Stimulated activated naive CD8-positive, alpha-beta T cell treated with anti-CD3 and anti-CD28 coated beads, Interleukin-15, Interleukin-2, amounts not matched to agents 100 ng/mL and 50 ng/mL, for 24 hours (primary cell): ENCODE measurements around the gene TNFAIP1.

Source experiments
- H3K27ac Mint-ChIP-seq: one replicate; pipeline ENCODE4 v1.8.0; 2021; ENCODE audit warnings: mild to moderate bottlenecking, mixed read lengths
- H3K27me3 Mint-ChIP-seq: one replicate; pipeline ENCODE4 v1.8.0; 2021; ENCODE audit warnings: mixed read lengths
- H3K36me3 Mint-ChIP-seq: one replicate; pipeline ENCODE4 v1.8.0; 2021; ENCODE audit warnings: low read depth, mixed read lengths
- H3K4me1 Mint-ChIP-seq: one replicate; pipeline ENCODE4 v1.8.0; 2021; ENCODE audit warnings: low read depth, mixed read lengths
- H3K4me3 Mint-ChIP-seq: one replicate; pipeline ENCODE4 v1.8.0; 2021; ENCODE audit warnings: mild to moderate bottlenecking, mixed read lengths
- H3K9me3 Mint-ChIP-seq: one replicate; pipeline ENCODE4 v1.8.0; 2021; ENCODE audit warnings: mixed read lengths

TNFAIP1 gene

DNA sequence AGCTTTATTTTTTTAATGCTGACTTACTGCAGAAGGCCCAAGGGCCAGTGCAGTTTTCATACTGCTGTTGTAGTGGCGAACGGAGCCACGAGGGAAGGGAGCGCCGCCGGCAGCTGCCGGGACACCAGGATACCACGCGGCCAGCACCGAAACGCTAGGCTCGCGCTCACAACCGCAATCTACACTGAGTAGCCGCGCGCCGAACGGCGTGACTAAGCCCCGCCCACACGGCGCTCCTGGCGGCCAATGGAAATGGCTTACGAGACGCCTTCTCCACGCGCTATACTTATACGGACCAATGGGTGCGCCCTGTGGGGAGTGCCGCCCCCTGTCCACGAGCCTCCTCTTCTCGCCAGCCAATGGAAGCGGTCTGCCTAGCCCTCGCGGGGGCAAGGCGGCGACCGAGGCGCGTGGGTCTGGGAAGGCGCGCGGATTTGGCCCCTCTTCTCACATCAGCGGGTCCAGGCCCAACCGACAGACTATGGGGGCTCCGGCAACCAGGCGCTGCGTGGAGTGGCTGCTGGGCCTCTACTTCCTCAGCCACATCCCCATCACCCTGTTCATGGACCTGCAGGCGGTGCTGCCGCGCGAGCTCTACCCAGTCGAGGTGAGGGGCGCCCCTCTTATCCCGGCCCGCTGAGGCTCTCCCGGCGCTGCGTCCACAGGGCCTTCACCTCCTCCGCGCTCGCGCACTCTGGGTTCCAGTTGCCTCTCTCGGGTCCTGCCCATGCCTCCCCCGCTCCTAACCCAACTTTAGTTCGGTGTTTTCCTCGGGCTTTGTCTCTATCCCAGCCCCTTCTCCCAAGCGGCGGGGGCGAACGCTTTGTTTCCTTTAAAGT is 16.6 kb upstream of the TNFAIP1 start, which contains the start of gene TMEM97:
TSS of gene TMEM97 (plus strand) at position 442 of the 839 bp plus-strand sequence. CDS start at position 482, 40 bp downstream.
- Mint-ChIP-seq H3K27me3 (no peaks in the 10 kb centered on the region), H3K4me3 (peak within 1 kb of the TSS; percentile 89), H3K9me3 (no peaks in the 10 kb centered on the region), H3K4me1 (peaks cover 31% of the 10 kb centered on the region), H3K36me3 (peaks cover 28% of the 10 kb centered on the region), H3K27ac (peak within 1 kb of the TSS; percentile 86)

- Mint-ChIP-seq H3K27me3 (no peaks in the 10 kb centered on the region), H3K4me1 (peaks cover 31% of the 10 kb centered on the region), H3K36me3 (peaks cover 28% of the 10 kb centered on the region), H3K4me3 (peak overlapping the region; percentile 89), H3K9me3 (no peaks in the 10 kb centered on the region), H3K27ac (peak overlapping the region; percentile 84)
These were observed 16.0 kb upstream of the TNFAIP1 start for GRCh38 chr17:28319598-28319935.

DNA sequence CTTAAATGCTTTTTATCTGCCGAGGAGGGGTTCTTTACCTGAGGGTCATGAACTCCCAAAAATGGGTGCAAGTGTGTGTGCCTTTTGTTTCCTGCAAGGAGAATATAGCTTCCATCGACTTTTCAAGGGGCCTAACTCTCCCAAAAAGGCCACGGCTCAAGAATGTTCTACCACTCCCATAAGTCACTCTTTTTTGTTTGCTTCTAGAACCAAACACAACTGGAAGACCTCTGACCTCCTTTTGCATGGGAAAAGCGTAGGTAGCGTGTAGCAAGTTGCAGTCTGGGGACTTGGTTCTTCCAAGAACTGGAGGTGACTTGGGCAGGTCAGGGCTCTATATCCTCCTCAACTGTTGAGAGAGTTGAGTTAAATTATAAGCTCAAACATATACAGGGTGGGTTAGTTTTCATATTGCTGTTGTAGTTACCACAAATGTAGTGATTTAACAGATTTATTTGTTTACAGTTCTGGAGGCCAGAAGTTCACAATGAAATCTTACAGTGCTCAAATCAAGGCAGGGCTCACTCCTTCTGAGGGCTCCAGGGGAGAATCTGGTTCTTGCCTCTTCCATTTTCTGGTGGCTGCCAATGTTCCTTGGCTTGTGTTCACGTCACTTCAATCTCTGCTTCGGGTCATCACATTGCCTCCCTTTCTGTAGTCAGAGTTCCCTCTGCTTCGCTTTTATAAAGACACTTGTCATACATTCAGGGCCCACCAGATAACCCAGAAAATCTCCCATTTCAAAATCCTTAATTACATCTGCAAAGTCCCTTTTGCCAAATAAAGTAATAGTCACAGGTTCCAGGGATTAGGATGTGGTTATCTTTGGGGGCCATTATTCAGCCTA is 15.1 kb upstream of the TNFAIP1 start:
- H3K27ac Mint-ChIP-seq: peak overlapping the region; percentile 77
- H3K9me3 Mint-ChIP-seq: no peaks in the 10 kb centered on the region
- no peaks in the 10 kb centered on the region for H3K27me3 Mint-ChIP-seq
- peaks cover 31% of the 10 kb centered on the region for H3K4me1 Mint-ChIP-seq
- H3K4me3 Mint-ChIP-seq: peak overlapping the region; percentile 89
- H3K36me3 Mint-ChIP-seq: peaks cover 29% of the 10 kb centered on the region

DNA sequence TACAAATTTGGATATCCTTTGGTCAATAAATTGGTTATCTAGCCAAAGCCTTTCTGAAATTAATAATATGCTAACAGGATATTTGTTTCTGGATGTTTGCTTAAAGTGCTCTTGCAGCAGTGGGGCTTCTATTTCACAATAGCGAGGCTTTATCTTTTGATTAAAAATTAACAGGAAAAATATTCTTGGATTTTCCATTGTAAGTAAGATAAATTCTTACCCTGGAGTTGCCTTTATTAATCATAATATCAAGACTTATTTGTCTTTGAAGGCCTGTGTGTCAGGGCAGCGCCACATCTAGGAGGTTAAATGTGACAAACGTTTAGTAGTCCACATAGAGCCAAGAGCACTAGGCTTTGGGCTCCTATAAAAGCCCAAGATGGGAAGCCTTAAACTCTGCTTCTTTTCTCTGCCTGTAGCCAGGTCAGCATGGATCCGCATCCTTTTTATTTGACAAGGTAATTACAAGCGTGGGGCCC is 11.3 kb upstream of the TNFAIP1 start:
- Mint-ChIP-seq H3K27me3 (no peaks in the 10 kb centered on the region), H3K36me3 (peaks cover 65% of the 10 kb centered on the region), H3K27ac (no peak overlapping the region), H3K9me3 (no peaks in the 10 kb centered on the region), H3K4me1 (peaks cover 40% of the 10 kb centered on the region), H3K4me3 (no peak overlapping the region)

GRCh38 chr17:28324781-28325180 is 10.8 kb upstream of the TNFAIP1 start:
- Mint-ChIP-seq H3K4me3 (no peak overlapping the region), H3K27me3 (no peaks in the 10 kb centered on the region), H3K27ac (no peak overlapping the region), H3K9me3 (no peaks in the 10 kb centered on the region), H3K36me3 (peaks cover 65% of the 10 kb centered on the region), H3K4me1 (peaks cover 40% of the 10 kb centered on the region)

- H3K27me3 Mint-ChIP-seq: no peaks in the 10 kb centered on the region
- no peak overlapping the region for H3K4me3 Mint-ChIP-seq
- no peak overlapping the region for H3K27ac Mint-ChIP-seq
- H3K36me3 Mint-ChIP-seq: peaks cover 61% of the 10 kb centered on the region
- H3K4me1 Mint-ChIP-seq: peaks cover 36% of the 10 kb centered on the region
- no peaks in the 10 kb centered on the region for H3K9me3 Mint-ChIP-seq
These were observed 10.3 kb upstream of the TNFAIP1 start for GRCh38 chr17:28325211-28325610.

GRCh38 chr17:28326114-28326513 is 9.4 kb upstream of the TNFAIP1 start:
- Mint-ChIP-seq H3K27ac (no peak overlapping the region), H3K4me1 (peaks cover 27% of the 10 kb centered on the region), H3K27me3 (no peaks in the 10 kb centered on the region), H3K36me3 (peaks cover 53% of the 10 kb centered on the region), H3K9me3 (no peaks in the 10 kb centered on the region), H3K4me3 (no peak overlapping the region)

DNA sequence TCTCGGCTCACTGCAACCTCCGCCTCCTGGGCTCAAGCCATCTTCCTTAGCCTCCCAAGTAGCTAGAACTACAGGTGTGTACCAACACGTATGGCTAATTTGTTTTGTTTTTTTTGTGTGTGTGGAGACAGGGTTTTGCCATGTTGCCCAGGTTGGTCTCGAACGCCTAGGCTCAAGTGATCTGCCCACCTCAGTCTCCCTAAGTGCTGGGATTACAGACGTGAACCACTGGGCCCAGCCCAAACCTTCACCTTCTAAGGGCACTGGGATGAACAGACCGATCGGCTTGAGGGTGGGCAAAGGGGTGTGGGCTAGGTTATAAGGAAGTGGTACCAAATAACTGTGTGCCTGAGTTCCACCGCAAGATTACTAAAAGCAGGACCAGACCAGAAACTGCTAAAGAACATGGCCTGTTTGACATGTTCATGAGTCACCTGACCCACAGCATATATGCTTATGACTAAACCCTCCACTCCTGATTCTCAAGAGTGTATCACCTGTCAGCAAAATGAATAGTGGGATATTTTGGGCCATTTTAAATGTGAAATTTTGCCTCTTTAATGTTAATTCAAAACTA is 8.4 kb upstream of the TNFAIP1 start:
- H3K36me3 Mint-ChIP-seq: peaks cover 44% of the 10 kb centered on the region
- peak overlapping the region; percentile 45 for H3K27ac Mint-ChIP-seq
- peaks cover 19% of the 10 kb centered on the region for H3K4me1 Mint-ChIP-seq
- no peaks in the 10 kb centered on the region for H3K9me3 Mint-ChIP-seq
- H3K27me3 Mint-ChIP-seq: no peaks in the 10 kb centered on the region
- H3K4me3 Mint-ChIP-seq: no peak overlapping the region

- Mint-ChIP-seq H3K36me3 (peaks cover 41% of the 10 kb centered on the region), H3K4me3 (no peak overlapping the region)
These were observed 7.9 kb upstream of the TNFAIP1 start for GRCh38 chr17:28327709-28328108.

DNA sequence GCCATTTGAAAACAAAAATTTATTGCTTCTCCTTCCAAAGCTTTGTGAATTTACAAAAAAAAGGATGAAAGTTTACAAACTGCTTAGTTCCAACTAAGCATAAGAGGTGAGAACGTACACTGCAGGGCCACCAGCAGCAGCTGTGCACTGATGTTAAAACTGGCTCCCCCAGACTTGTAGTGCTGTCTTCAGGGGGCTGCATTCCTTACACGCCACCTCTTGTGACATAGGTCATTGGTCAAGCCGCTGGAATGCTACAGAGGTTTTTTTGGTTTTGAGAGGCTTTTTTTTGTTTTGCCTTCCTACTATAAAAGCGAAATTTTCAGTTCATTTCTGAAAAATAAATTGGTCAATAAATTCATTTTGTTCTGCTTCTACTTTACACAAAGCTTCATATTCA is 7.2 kb upstream of the TNFAIP1 start:
- Mint-ChIP-seq H3K4me3 (no peak overlapping the region), H3K27me3 (no peaks in the 10 kb centered on the region), H3K9me3 (no peaks in the 10 kb centered on the region), H3K4me1 (peaks cover 19% of the 10 kb centered on the region), H3K36me3 (peaks cover 36% of the 10 kb centered on the region), H3K27ac (no peak overlapping the region)

More at GRCh38 chr17:28327709-28328108, 7.9 kb upstream of the TNFAIP1 start:
- H3K27me3 Mint-ChIP-seq: no peaks in the 10 kb centered on the region
- H3K27ac Mint-ChIP-seq: no peak overlapping the region
- H3K9me3 Mint-ChIP-seq: no peaks in the 10 kb centered on the region
- H3K4me1 Mint-ChIP-seq: peaks cover 19% of the 10 kb centered on the region

GRCh38 chr17:28330671-28331070 is 4.9 kb upstream of the TNFAIP1 start:
- Mint-ChIP-seq H3K36me3 (peaks cover 33% of the 10 kb centered on the region), H3K27ac (no peak overlapping the region), H3K4me1 (peaks cover 35% of the 10 kb centered on the region), H3K4me3 (no peak overlapping the region), H3K9me3 (no peaks in the 10 kb centered on the region), H3K27me3 (no peaks in the 10 kb centered on the region)

- H3K4me1 Mint-ChIP-seq: peaks cover 37% of the 10 kb centered on the region
- no peak overlapping the region for H3K4me3 Mint-ChIP-seq
- H3K9me3 Mint-ChIP-seq: no peaks in the 10 kb centered on the region
- H3K36me3 Mint-ChIP-seq: peaks cover 20% of the 10 kb centered on the region
- no peak overlapping the region for H3K27ac Mint-ChIP-seq
- no peaks in the 10 kb centered on the region for H3K27me3 Mint-ChIP-seq
These were observed 3.6 kb upstream of the TNFAIP1 start for GRCh38 chr17:28331891-28332420.

- no peak overlapping the region for H3K27ac Mint-ChIP-seq
- H3K36me3 Mint-ChIP-seq: peaks cover 10% of the 10 kb centered on the region
- H3K4me3 Mint-ChIP-seq: no peak overlapping the region
- no peaks in the 10 kb centered on the region for H3K9me3 Mint-ChIP-seq
- no peaks in the 10 kb centered on the region for H3K27me3 Mint-ChIP-seq
- H3K4me1 Mint-ChIP-seq: peaks cover 38% of the 10 kb centered on the region
These were observed 2.3 kb upstream of the TNFAIP1 start for GRCh38 chr17:28333083-28333746.

DNA sequence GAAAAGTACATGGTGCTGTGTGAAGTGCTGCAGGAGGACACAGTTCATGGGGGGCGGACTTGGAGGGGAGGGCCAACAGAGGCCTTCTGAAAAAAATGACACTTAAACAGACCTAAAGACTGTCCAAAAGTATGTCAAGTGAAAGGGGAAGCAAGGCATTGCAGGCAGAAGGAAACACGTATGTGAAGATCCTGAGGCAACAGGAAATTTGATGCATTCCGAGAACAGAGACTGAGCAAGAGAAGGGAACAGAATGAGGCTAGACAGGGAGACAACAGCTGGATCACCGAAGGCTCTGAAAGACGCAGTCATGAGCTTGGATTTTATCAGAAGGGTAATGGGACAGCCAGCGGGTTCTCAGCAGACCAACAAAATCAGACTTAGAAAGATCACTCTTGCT is 1.4 kb upstream of the TNFAIP1 start:
- Mint-ChIP-seq H3K4me1 (peaks cover 43% of the 10 kb centered on the region), H3K9me3 (no peaks in the 10 kb centered on the region), H3K36me3 (peaks cover under 1% of the 10 kb centered on the region), H3K27me3 (no peaks in the 10 kb centered on the region), H3K4me3 (peak overlapping the region; percentile 90), H3K27ac (peak overlapping the region; percentile 28)
